Epithelial cell of proximal tubule (primary cell): ENCODE measurements around the gene USP6NL. TPM values are rescaled to one million over a fixed set of nuclear protein-coding genes. Genes with fewer than 3 reads are reported as not detected.

ENCODE experiments used
- DNase-seq: peaks from one replicate; pipeline ENCODE4 v3.0.0-alpha.2; 2011; ENCODE audit warnings: low read depth
- H3K4me3 ChIP-seq: 2 replicates; pipeline ENCODE4 v1.5.1; 2011; ENCODE audit warnings: low read depth, mild to moderate bottlenecking, low read length
- total RNA-seq: library from RNA; depleted of rRNA; stranded (reverse); fragments of >200 nt; gene quantifications from 2 replicates; pipeline ENCODE4 v1.2.3, GENCODE V29; 2015
- TF ChIP-seq, protein P1 (sequence below): conservative IDR thresholded peaks from 2 replicates; pipeline ENCODE4 v1.5.1; 2012; ENCODE audit warnings: low read depth, mild to moderate bottlenecking, low read length

Gene USP6NL
- total RNA-seq = 14.7 and 18.8 TPM in 2 replicates

GRCh38 chr10:11611248-11612020 lies at the start of gene USP6NL:
Gene USP6NL (minus strand): TSS chr10:11611650. CDS start chr10:11597634, 14,016 bp downstream.
- TF ChIP-seq, protein P1, sequence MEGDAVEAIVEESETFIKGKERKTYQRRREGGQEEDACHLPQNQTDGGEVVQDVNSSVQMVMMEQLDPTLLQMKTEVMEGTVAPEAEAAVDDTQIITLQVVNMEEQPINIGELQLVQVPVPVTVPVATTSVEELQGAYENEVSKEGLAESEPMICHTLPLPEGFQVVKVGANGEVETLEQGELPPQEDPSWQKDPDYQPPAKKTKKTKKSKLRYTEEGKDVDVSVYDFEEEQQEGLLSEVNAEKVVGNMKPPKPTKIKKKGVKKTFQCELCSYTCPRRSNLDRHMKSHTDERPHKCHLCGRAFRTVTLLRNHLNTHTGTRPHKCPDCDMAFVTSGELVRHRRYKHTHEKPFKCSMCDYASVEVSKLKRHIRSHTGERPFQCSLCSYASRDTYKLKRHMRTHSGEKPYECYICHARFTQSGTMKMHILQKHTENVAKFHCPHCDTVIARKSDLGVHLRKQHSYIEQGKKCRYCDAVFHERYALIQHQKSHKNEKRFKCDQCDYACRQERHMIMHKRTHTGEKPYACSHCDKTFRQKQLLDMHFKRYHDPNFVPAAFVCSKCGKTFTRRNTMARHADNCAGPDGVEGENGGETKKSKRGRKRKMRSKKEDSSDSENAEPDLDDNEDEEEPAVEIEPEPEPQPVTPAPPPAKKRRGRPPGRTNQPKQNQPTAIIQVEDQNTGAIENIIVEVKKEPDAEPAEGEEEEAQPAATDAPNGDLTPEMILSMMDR = no peak
- peak within 1 kb of the TSS; percentile 75 for H3K4me3 ChIP-seq
- DNase-seq = no peak

- DNase-seq = no peak
- no peak overlapping the region for H3K4me3 ChIP-seq
- TF ChIP-seq, protein P1 = no peak
These were observed 47.4 kb upstream of the USP6NL start for GRCh38 chr10:11658801-11659368.

GRCh38 chr10:11655836-11656235 lies 44.4 kb upstream of the USP6NL start:
- no peak for DNase-seq
- TF ChIP-seq, protein P1 = no peak

DNA sequence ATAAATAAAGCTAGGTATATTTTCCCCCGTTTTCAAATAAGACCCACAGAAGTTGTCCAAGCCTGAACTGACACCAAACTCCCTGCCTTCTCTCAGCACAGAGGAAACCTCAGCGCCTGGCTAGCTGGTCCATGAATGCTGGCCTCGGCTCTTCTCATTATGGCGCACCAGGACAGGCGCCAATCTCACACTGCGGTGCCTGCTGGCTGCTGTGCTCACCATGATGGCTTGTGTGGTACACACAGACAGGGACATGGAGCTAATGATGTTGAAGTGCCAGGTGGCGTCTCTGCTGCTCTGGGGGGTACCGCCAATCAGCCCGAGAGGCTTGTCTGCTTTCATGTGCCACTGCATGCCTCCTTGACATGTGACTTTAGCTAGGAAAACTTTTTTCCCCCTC lies 43.2 kb upstream of the USP6NL start:
- H3K4me3 ChIP-seq = no peak overlapping the region
- TF ChIP-seq, protein P1 = no peak
- no peak for DNase-seq

More at GRCh38 chr10:11655836-11656235, 44.4 kb upstream of the USP6NL start:
- H3K4me3 ChIP-seq = no peak overlapping the region

GRCh38 chr10:11653758-11654471 lies 42.5 kb upstream of the USP6NL start:
- H3K4me3 ChIP-seq = no peak overlapping the region
- TF ChIP-seq, protein P1 = no peak
- DNase-seq = no peak

DNA sequence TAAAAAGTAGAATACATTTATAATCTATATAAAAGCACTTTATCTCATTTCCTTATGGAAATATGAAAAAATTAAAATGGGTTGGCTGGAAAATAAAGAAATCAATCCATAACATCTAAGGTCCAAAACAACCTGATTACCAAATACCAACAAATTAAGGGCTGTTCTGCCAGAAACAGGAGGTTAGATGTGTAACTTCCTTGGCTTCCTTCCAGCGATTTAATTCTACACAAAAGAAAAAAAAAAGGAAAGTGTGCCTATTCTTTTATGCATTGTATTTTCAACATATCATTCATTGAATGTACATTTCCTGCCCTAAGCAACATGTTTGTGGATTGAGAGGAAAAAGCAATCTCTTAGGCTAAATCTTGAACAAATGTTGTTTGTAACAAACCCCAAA lies 36.2 kb upstream of the USP6NL start:
- no peak overlapping the region for H3K4me3 ChIP-seq
- TF ChIP-seq, protein P1 = no peak
- no peak for DNase-seq
